Neural crest cell (in vitro differentiated cells): Measurements from ENCODE around the gene TENM3. TPM values are rescaled to one million over a fixed set of nuclear protein-coding genes. Genes with fewer than 3 reads are reported as not detected.

Source experiments
- DNase-seq: peaks from one replicate; pipeline ENCODE4 v3.0.0; 2021; ENCODE audit warnings: low read depth, mixed read lengths, low spot score
- H3K27ac Mint-ChIP-seq: one replicate; pipeline ENCODE4 v1.8.0; 2021; ENCODE audit warnings: mild to moderate bottlenecking, mixed read lengths; ENCODE audit not compliant: unreplicated experiment
- H3K27me3 Mint-ChIP-seq: 2 replicates; pipeline ENCODE4 v1.8.0; 2021; ENCODE audit warnings: low read depth, mild to moderate bottlenecking, mixed read lengths
- H3K36me3 Mint-ChIP-seq: 2 replicates; pipeline ENCODE4 v1.8.0; 2021; ENCODE audit warnings: low read depth, mild to moderate bottlenecking, mixed read lengths
- H3K4me1 Mint-ChIP-seq: 2 replicates; pipeline ENCODE4 v1.8.0; 2021; ENCODE audit warnings: mixed read lengths
- H3K4me3 Mint-ChIP-seq: one replicate; pipeline ENCODE4 v1.8.0; 2021; ENCODE audit warnings: mild to moderate bottlenecking, mixed read lengths
- H3K9me3 Mint-ChIP-seq: 2 replicates; pipeline ENCODE4 v1.8.0; 2021; ENCODE audit warnings: mixed read lengths
- CTCF ChIP-seq: fragments of 200-600 bp; sonication (generic); conservative IDR thresholded peaks from 2 replicates; pipeline ENCODE4 v1.5.0; 2021; ENCODE audit warnings: antibody characterized with exemption, mild to moderate bottlenecking
- total RNA-seq: library from RNA; stranded (reverse); gene quantifications from 2 replicates; pipeline ENCODE4 v1.2.1, GENCODE V29; 2021

The TENM3 gene
- total RNA-seq, 1 donor from 2014 or later, result 43.9 TPM

- no peak for DNase-seq
- H3K9me3 Mint-ChIP-seq, result peaks cover 3% of the 10 kb centered on the region
- no peak overlapping the region for H3K4me3 Mint-ChIP-seq
- H3K27me3 Mint-ChIP-seq, result no peaks in the 10 kb centered on the region
- no peak for TF ChIP-seq CTCF
- H3K36me3 Mint-ChIP-seq, result peaks cover 16% of the 10 kb centered on the region
- H3K27ac Mint-ChIP-seq, result no peak overlapping the region
- peaks cover 14% of the 10 kb centered on the region for H3K4me1 Mint-ChIP-seq
These were observed 82.7 kb downstream of the TENM3 start for GRCh38 chr4:182325848-182326255.

GRCh38 chr4:182328505-182328904 is 85.3 kb downstream of the TENM3 start:
- H3K36me3 Mint-ChIP-seq, result peaks cover 12% of the 10 kb centered on the region
- DNase-seq, result no peak
- H3K27ac Mint-ChIP-seq, result no peak overlapping the region
- no peaks in the 10 kb centered on the region for H3K27me3 Mint-ChIP-seq
- no peak for TF ChIP-seq CTCF
- H3K4me3 Mint-ChIP-seq, result no peak overlapping the region
- no peaks in the 10 kb centered on the region for H3K9me3 Mint-ChIP-seq
- H3K4me1 Mint-ChIP-seq, result peaks cover 4% of the 10 kb centered on the region

- Mint-ChIP-seq H3K27ac (no peak overlapping the region), H3K36me3 (peaks cover 14% of the 10 kb centered on the region), H3K4me3 (no peak overlapping the region), H3K4me1 (no peaks in the 10 kb centered on the region), H3K27me3 (no peaks in the 10 kb centered on the region), H3K9me3 (peaks cover 4% of the 10 kb centered on the region)
- no peak for TF ChIP-seq CTCF
- no peak for DNase-seq
These were observed 94.2 kb downstream of the TENM3 start for GRCh38 chr4:182337366-182337765.

- H3K27ac Mint-ChIP-seq, result no peak overlapping the region
- H3K4me1 Mint-ChIP-seq, result no peaks in the 10 kb centered on the region
- H3K9me3 Mint-ChIP-seq, result peaks cover 4% of the 10 kb centered on the region
- DNase-seq, result no peak
- H3K36me3 Mint-ChIP-seq, result peaks cover 14% of the 10 kb centered on the region
- H3K4me3 Mint-ChIP-seq, result no peak overlapping the region
- TF ChIP-seq CTCF, result no peak
- no peaks in the 10 kb centered on the region for H3K27me3 Mint-ChIP-seq
These were observed 94.9 kb downstream of the TENM3 start for GRCh38 chr4:182338063-182338462.

GRCh38 chr4:182338746-182339145 is 95.5 kb downstream of the TENM3 start:
- H3K4me3 Mint-ChIP-seq, result no peak overlapping the region
- peaks cover 14% of the 10 kb centered on the region for H3K36me3 Mint-ChIP-seq
- DNase-seq, result no peak
- TF ChIP-seq CTCF, result no peak
- peaks cover 4% of the 10 kb centered on the region for H3K9me3 Mint-ChIP-seq
- peaks cover 6% of the 10 kb centered on the region for H3K4me1 Mint-ChIP-seq
- H3K27me3 Mint-ChIP-seq, result no peaks in the 10 kb centered on the region
- H3K27ac Mint-ChIP-seq, result no peak overlapping the region

- Mint-ChIP-seq H3K27ac (no peak overlapping the region), H3K27me3 (no peaks in the 10 kb centered on the region), H3K4me3 (no peak overlapping the region), H3K4me1 (peaks cover 11% of the 10 kb centered on the region), H3K36me3 (peaks cover 14% of the 10 kb centered on the region), H3K9me3 (peaks cover 4% of the 10 kb centered on the region)
- no peak for TF ChIP-seq CTCF
- DNase-seq, result no peak
These were observed 96.0 kb downstream of the TENM3 start for GRCh38 chr4:182339221-182339641.
